SK-N-MC (cell line): ENCODE data around the gene CHMP4B.

Source experiments
- EZH2 ChIP-seq: fragments of 200-600 bp; sonication (generic); IDR thresholded peaks from one replicate; pipeline ENCODE4 v1.6.1; 2017; ENCODE audit warnings: antibody characterized with exemption
- POLR2AphosphoS5 ChIP-seq: IDR thresholded peaks from 2 replicates; pipeline ENCODE4 v1.6.1; 2012; ENCODE audit warnings: mild to moderate bottlenecking, low read depth, low read length, borderline replicate concordance

DNA sequence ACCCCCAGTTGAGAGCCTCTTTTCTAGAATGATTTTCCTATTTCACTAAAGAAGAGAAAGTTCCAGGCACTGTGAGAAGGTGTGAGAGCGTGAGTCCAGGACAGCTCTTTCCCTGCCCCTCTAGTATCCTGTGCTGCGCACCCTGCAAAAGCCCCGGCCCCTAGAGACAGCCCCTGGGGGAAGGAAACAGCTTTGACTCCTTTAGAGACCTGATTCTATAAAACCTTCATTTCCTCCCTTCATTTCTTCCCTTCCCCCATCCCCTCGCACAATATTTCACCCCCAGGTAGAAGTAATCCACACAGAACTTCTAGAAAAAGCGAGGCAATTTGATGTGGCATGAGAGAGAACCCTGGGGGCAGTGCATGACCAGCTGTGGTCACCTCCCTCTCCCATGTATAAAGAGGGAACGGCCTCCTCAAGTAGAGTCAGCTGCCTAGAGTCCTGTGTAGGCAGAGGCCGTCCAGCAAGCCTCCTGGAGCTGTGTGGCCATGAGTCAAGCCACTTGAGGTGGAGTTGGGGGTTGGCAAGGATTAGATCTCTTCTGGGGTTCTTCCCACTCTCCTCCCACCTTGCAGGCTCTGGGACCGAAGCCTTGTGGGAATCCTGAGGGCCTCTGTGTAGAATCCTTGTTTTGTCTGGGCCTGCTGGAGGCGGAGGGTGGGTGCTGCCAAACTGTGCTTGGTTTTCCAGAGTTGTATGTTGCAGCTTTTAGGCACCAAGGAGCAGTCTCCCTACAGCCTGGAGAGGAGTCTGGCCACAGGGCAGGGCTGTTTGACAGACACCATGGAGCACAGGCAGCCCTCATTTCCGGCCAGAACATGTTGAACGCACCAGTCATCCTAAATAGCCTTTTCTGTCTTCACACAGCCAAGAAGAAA lies 41.7 kb downstream of the CHMP4B start:
- no peak for TF ChIP-seq POLR2AphosphoS5
- no peak for TF ChIP-seq EZH2
